Measurements from ENCODE around the gene ARHGAP5. TPM values are rescaled to one million over a fixed set of nuclear protein-coding genes. Genes with fewer than 3 reads are reported as not detected.

Gene ARHGAP5
- total RNA-seq, 2 donors from 2014 or later = 65.1 to 77.7 TPM

DNA sequence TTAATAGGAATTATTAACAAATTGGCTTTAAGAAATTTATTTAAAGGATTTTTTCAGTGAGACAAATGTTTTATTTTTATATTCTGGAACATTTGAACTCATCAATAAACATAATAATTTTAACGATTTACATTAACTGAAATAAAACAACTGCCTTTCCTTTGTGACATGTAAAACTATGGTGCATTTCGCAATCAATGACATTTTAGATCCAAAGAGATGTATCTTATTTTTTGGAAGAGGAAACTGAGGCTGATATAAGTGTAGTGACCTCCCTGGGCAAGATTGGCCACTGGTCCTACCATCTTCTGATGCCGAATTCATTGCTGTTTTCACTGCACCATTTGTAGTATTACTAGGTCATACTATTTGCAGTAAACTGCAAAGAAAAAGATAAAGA lies 128.4 kb downstream of the ARHGAP5 start:
- no peak for DNase-seq
- Mint-ChIP-seq H3K27ac (no peak overlapping the region), H3K36me3 (ENCODE audit: low read depth) (peaks cover 4% of the 10 kb centered on the region), H3K4me1 (peaks cover 31% of the 10 kb centered on the region), H3K4me3 (no peak overlapping the region), H3K27me3 (peaks cover 5% of the 10 kb centered on the region)
- no peak for ATAC-seq
- H3K9me3 ChIP-seq (ENCODE audit: control insufficient read depth, low read length, poor library complexity, severe bottlenecking) = no peaks in the 10 kb centered on the region

DNA sequence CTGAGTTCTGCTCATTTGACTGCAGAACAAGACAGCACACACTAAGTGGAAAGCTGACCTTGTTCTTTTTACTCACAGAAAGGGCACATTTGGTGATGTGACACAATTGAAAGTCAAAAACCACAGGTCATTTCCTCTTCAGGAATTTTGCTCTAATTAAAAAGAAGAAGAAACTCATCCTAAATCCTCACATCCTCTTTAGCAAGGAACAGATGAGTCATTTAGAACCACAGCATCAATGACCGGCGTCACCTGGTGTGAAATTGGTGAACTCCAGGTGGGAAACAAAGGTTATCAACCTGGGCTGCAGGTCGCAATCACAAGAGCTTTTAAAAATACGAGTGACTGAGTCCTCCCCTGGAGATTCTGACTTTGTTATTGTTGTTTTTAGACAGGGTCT lies 128.9 kb downstream of the ARHGAP5 start:
- H3K36me3 Mint-ChIP-seq (ENCODE audit: low read depth) = peaks cover 4% of the 10 kb centered on the region
- H3K4me3 Mint-ChIP-seq = no peak overlapping the region
- H3K4me1 Mint-ChIP-seq = peaks cover 30% of the 10 kb centered on the region
- DNase-seq (no peak), ATAC-seq (no peak)
- H3K27me3 Mint-ChIP-seq = peaks cover 5% of the 10 kb centered on the region
- H3K9me3 ChIP-seq (ENCODE audit: control insufficient read depth, low read length, poor library complexity, severe bottlenecking) = no peaks in the 10 kb centered on the region
- H3K27ac Mint-ChIP-seq = peak overlapping the region; percentile 79

DNA sequence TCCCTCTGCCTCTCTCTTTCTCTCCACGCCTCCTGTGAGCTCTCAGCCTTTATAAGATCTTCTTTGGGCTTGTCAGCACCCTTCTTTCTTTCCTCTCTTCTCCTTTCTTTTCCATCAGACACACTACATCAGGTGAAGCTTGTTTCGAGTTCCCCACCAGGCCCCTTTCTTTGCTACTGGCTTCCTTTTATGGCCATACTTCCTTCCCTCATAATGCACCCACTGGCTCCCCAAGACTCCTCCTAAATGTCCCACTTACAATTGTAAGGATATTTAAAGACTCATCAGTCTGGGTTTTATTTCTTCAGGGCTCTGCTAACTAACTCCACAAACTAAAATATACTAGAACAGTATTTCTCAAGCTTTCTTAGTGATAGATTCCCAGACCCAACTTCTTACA lies 129.4 kb downstream of the ARHGAP5 start:
- peak overlapping the region; percentile 79 for H3K27ac Mint-ChIP-seq
- H3K36me3 Mint-ChIP-seq (ENCODE audit: low read depth) = peaks cover 4% of the 10 kb centered on the region
- DNase-seq (no peak), ATAC-seq (no peak)
- no peak overlapping the region for H3K4me3 Mint-ChIP-seq
- H3K4me1 Mint-ChIP-seq = peaks cover 27% of the 10 kb centered on the region
- H3K27me3 Mint-ChIP-seq = peaks cover 5% of the 10 kb centered on the region
- no peaks in the 10 kb centered on the region for H3K9me3 ChIP-seq (ENCODE audit: control insufficient read depth, low read length, poor library complexity, severe bottlenecking)

DNA sequence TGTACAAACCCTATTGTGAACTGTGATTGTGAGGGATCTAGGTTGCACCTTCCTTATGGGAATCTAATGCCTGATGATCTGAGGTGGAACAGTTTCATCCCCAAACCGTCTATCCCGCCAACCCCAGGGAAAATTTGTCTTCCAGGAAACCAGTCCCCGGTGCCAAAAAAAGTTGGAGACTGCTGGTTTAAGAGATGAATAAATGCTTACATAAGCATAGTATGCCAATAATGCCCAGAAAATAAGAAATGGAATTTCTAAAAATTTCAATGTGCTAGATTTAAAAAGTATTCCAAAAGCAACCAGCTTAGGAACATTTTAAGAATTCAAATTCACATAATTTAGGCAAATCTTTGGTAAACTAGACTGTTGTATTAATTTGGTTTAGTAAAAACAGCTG lies 131.4 kb downstream of the ARHGAP5 start:
- Mint-ChIP-seq H3K4me1 (peaks cover 15% of the 10 kb centered on the region), H3K27me3 (no peaks in the 10 kb centered on the region), H3K4me3 (no peak overlapping the region), H3K36me3 (ENCODE audit: low read depth) (peaks cover 2% of the 10 kb centered on the region), H3K27ac (no peak overlapping the region)
- no peak for DNase-seq
- no peak for ATAC-seq
- no peaks in the 10 kb centered on the region for H3K9me3 ChIP-seq (ENCODE audit: control insufficient read depth, low read length, poor library complexity, severe bottlenecking)

Other genes with a start within 250 kb of the ARHGAP5 start
- gene RNU6-7, start 124.7 kb downstream of the ARHGAP5 start, total RNA-seq = not detected
- not detected for gene RNU6-8, start 126.0 kb downstream of the ARHGAP5 start, total RNA-seq

Data from T-helper 17 cell (primary cell).